Neuron (in vitro differentiated cells): ENCODE results near the gene SPEG.

ENCODE experiments used
- H2AFZ ChIP-seq: one replicate; pipeline ENCODE4 v1.6.1; 2013; ENCODE audit warnings: low read depth, mild to moderate bottlenecking, inconsistent platforms, low read length, moderate library complexity
- H3K27me3 ChIP-seq: one replicate; pipeline ENCODE4 v1.6.1; 2013; ENCODE audit warnings: low read length; ENCODE audit not compliant: insufficient read depth
- H3K36me3 ChIP-seq: one replicate; pipeline ENCODE4 v1.6.1; 2013; ENCODE audit warnings: low read length; ENCODE audit not compliant: insufficient read depth
- H3K4me1 ChIP-seq: one replicate; pipeline ENCODE4 v1.6.1; 2013; ENCODE audit warnings: low read length; ENCODE audit not compliant: insufficient read depth
- H3K4me3 ChIP-seq: 2 replicates; pipeline ENCODE4 v1.5.1; 2013; ENCODE audit warnings: mild to moderate bottlenecking, low read length, moderate library complexity
- H3K9me3 ChIP-seq: one replicate; pipeline ENCODE4 v1.6.1; 2013; ENCODE audit warnings: low read length

Gene SPEG

GRCh38 chr2:219490600-219491130 lies 56.0 kb downstream of the SPEG start:
- H3K27me3 ChIP-seq = peaks cover 60% of the 10 kb centered on the region

GRCh38 chr2:219491278-219491963 lies 56.8 kb downstream of the SPEG start:
- H2AFZ ChIP-seq = no peak overlapping the region
- no peaks in the 10 kb centered on the region for H3K36me3 ChIP-seq
- H3K27me3 ChIP-seq = peaks cover 52% of the 10 kb centered on the region
- H3K4me1 ChIP-seq = peaks cover 9% of the 10 kb centered on the region
- peaks cover under 1% of the 10 kb centered on the region for H3K9me3 ChIP-seq
- no peak overlapping the region for H3K4me3 ChIP-seq

More at GRCh38 chr2:219490600-219491130, 56.0 kb downstream of the SPEG start:
- H3K36me3 ChIP-seq = no peaks in the 10 kb centered on the region
- peaks cover 13% of the 10 kb centered on the region for H3K4me1 ChIP-seq
- no peak overlapping the region for H2AFZ ChIP-seq
- H3K4me3 ChIP-seq = no peak overlapping the region
- no peaks in the 10 kb centered on the region for H3K9me3 ChIP-seq

GRCh38 chr2:219492575-219492974 lies 57.9 kb downstream of the SPEG start:
- H3K9me3 ChIP-seq = peaks cover 6% of the 10 kb centered on the region
- no peaks in the 10 kb centered on the region for H3K36me3 ChIP-seq
- peaks cover 46% of the 10 kb centered on the region for H3K27me3 ChIP-seq
- peaks cover 5% of the 10 kb centered on the region for H3K4me1 ChIP-seq
- H3K4me3 ChIP-seq = no peak overlapping the region
- no peak overlapping the region for H2AFZ ChIP-seq

- H3K4me3 ChIP-seq = no peak overlapping the region
- H3K9me3 ChIP-seq = peaks cover 6% of the 10 kb centered on the region
- H3K36me3 ChIP-seq = no peaks in the 10 kb centered on the region
- peaks cover 5% of the 10 kb centered on the region for H3K4me1 ChIP-seq
- H3K27me3 ChIP-seq = peaks cover 41% of the 10 kb centered on the region
- H2AFZ ChIP-seq = no peak overlapping the region
These were observed 58.4 kb downstream of the SPEG start for GRCh38 chr2:219493086-219493485.

GRCh38 chr2:219494952-219495530 lies 60.4 kb downstream of the SPEG start:
- H3K4me3 ChIP-seq = no peak overlapping the region
- H3K4me1 ChIP-seq = peaks cover 15% of the 10 kb centered on the region
- no peak overlapping the region for H2AFZ ChIP-seq
- peaks cover 34% of the 10 kb centered on the region for H3K27me3 ChIP-seq
- peaks cover 6% of the 10 kb centered on the region for H3K9me3 ChIP-seq
- no peaks in the 10 kb centered on the region for H3K36me3 ChIP-seq

- H3K27me3 ChIP-seq = peaks cover 34% of the 10 kb centered on the region
These were observed 61.0 kb downstream of the SPEG start for GRCh38 chr2:219495531-219496122.

GRCh38 chr2:219496247-219496824 lies 61.7 kb downstream of the SPEG start:
- Histone ChIP-seq H3K36me3 (no peaks in the 10 kb centered on the region), H3K9me3 (peaks cover 6% of the 10 kb centered on the region), H3K4me1 (peaks cover 15% of the 10 kb centered on the region), H3K4me3 (no peak overlapping the region), H3K27me3 (peaks cover 34% of the 10 kb centered on the region), H2AFZ (no peak overlapping the region)

More at GRCh38 chr2:219495531-219496122, 61.0 kb downstream of the SPEG start:
- Histone ChIP-seq H3K4me3 (no peak overlapping the region), H3K9me3 (peaks cover 6% of the 10 kb centered on the region), H3K4me1 (peaks cover 15% of the 10 kb centered on the region), H2AFZ (no peak overlapping the region), H3K36me3 (no peaks in the 10 kb centered on the region)

- H3K9me3 ChIP-seq = peaks cover 6% of the 10 kb centered on the region
- no peak overlapping the region for H3K4me3 ChIP-seq
- peaks cover 32% of the 10 kb centered on the region for H3K27me3 ChIP-seq
- no peaks in the 10 kb centered on the region for H3K36me3 ChIP-seq
- H3K4me1 ChIP-seq = peaks cover 15% of the 10 kb centered on the region
- H2AFZ ChIP-seq = no peak overlapping the region
These were observed 62.3 kb downstream of the SPEG start for GRCh38 chr2:219496825-219497494.

GRCh38 chr2:219497495-219498279 lies 63.0 kb downstream of the SPEG start:
- Histone ChIP-seq H3K9me3 (peaks cover 6% of the 10 kb centered on the region), H2AFZ (peak overlapping the region; percentile 93), H3K27me3 (peaks cover 26% of the 10 kb centered on the region), H3K4me3 (peak overlapping the region; percentile 60), H3K4me1 (peaks cover 15% of the 10 kb centered on the region), H3K36me3 (no peaks in the 10 kb centered on the region)

GRCh38 chr2:219498280-219499057 lies 63.8 kb downstream of the SPEG start, which contains the start of gene GMPPA:
TSS of gene GMPPA (plus strand) at chr2:219498891. CDS start at chr2:219499976, 1,085 bp downstream.
- Histone ChIP-seq H3K36me3 (no peaks in the 10 kb centered on the region), H3K9me3 (peaks cover 6% of the 10 kb centered on the region), H2AFZ (peak within 1 kb of the TSS; percentile 93), H3K27me3 (peaks cover 19% of the 10 kb centered on the region), H3K4me1 (peaks cover 15% of the 10 kb centered on the region), H3K4me3 (peak within 1 kb of the TSS; percentile 60)

- Histone ChIP-seq H3K27me3 (peaks cover 14% of the 10 kb centered on the region), H3K36me3 (peaks cover 2% of the 10 kb centered on the region), H3K9me3 (peaks cover 6% of the 10 kb centered on the region), H2AFZ (peak overlapping the region; percentile 93), H3K4me1 (peaks cover 15% of the 10 kb centered on the region), H3K4me3 (peak overlapping the region; percentile 60)
These were observed 64.3 kb downstream of the SPEG start for GRCh38 chr2:219499058-219499307.

GRCh38 chr2:219499555-219499954 lies 64.9 kb downstream of the SPEG start:
- peaks cover 6% of the 10 kb centered on the region for H3K9me3 ChIP-seq
- peak overlapping the region; percentile 60 for H3K4me3 ChIP-seq
- H3K27me3 ChIP-seq = peaks cover 9% of the 10 kb centered on the region
- H2AFZ ChIP-seq = peak overlapping the region; percentile 93
- H3K4me1 ChIP-seq = peaks cover 15% of the 10 kb centered on the region
- H3K36me3 ChIP-seq = peaks cover 5% of the 10 kb centered on the region
